ENCODE results near the gene SNTG2.

SNTG2 gene

GRCh38 chr2:932320-933115 lies 18.1 kb upstream of the SNTG2 start:
- in situ Hi-C loops (cut with HindIII; ENCODE audit: low sequenced_read_pairs), result no loop called here
- no peak for DNase-seq (ENCODE audit: low read depth)
- H3K4me3 ChIP-seq (ENCODE audit: low read depth, low read length), result no peak overlapping the region
- TF ChIP-seq CTCF (IDR thresholded peaks at IDR 0.05; ENCODE audit: low read depth, low read length, missing control alignments), result no peak

GRCh38 chr2:933734-934295 lies 16.8 kb upstream of the SNTG2 start:
- TF ChIP-seq CTCF (IDR thresholded peaks at IDR 0.05; ENCODE audit: low read depth, low read length, missing control alignments), result no peak
- H3K4me3 ChIP-seq (ENCODE audit: low read depth, low read length), result no peak overlapping the region
- in situ Hi-C loops (cut with HindIII; ENCODE audit: low sequenced_read_pairs), result no loop called here
- DNase-seq (ENCODE audit: low read depth), result no peak

GRCh38 chr2:937530-937929 lies 13.1 kb upstream of the SNTG2 start:
- no peak overlapping the region for H3K4me3 ChIP-seq (ENCODE audit: low read depth, low read length)
- TF ChIP-seq CTCF (IDR thresholded peaks at IDR 0.05; ENCODE audit: low read depth, low read length, missing control alignments), result no peak
- DNase-seq (ENCODE audit: low read depth), result no peak
- in situ Hi-C loops (cut with HindIII; ENCODE audit: low sequenced_read_pairs), result no loop called here

GRCh38 chr2:938181-939005 lies 12.3 kb upstream of the SNTG2 start:
- no peak for DNase-seq (ENCODE audit: low read depth)
- no peak for TF ChIP-seq CTCF (IDR thresholded peaks at IDR 0.05; ENCODE audit: low read depth, low read length, missing control alignments)
- H3K4me3 ChIP-seq (ENCODE audit: low read depth, low read length), result no peak overlapping the region
- in situ Hi-C loops (cut with HindIII; ENCODE audit: low sequenced_read_pairs), result no loop called here

GRCh38 chr2:939936-940601 lies 10.6 kb upstream of the SNTG2 start:
- no peak overlapping the region for H3K4me3 ChIP-seq (ENCODE audit: low read depth, low read length)
- TF ChIP-seq CTCF (IDR thresholded peaks at IDR 0.05; ENCODE audit: low read depth, low read length, missing control alignments), result no peak
- no peak for DNase-seq (ENCODE audit: low read depth)
- in situ Hi-C loops (cut with HindIII; ENCODE audit: low sequenced_read_pairs), result no loop called here

GRCh38 chr2:941871-942270 lies 8.8 kb upstream of the SNTG2 start:
- in situ Hi-C loops (cut with HindIII; ENCODE audit: low sequenced_read_pairs), result no loop called here
- no peak for DNase-seq (ENCODE audit: low read depth)
- no peak for TF ChIP-seq CTCF (IDR thresholded peaks at IDR 0.05; ENCODE audit: low read depth, low read length, missing control alignments)
- H3K4me3 ChIP-seq (ENCODE audit: low read depth, low read length), result no peak overlapping the region

Data from astrocyte of the cerebellum (primary cell).